Measurements from ENCODE around the gene LMBR1.
"Not testable (repeated sequence)": the region's sequence is repeated elsewhere in the genome, so short reads cannot be mapped to it uniquely, and the experiment has no call there.

The LMBR1 gene

DNA sequence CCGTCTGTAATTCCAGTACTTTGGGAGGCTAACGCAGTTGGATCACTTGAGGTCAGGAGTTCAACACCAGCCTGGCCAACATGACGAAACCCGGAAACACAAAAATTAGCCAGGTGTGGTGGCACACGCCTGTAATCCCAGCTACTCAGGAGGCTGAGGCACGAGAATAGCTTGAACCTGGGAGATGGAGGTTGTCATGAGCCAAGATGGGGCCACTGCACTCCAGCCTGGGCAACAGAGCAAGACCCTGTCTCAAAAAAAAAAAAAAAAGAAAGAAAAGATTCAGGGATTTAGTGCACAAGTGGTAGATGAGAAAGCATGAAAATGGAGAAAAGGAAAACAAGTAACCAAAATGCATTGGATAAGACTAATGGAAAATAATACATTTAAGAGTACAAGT lies 49.4 kb downstream of the LMBR1 start:
- DNase-seq, result not testable (repeated sequence)

DNA sequence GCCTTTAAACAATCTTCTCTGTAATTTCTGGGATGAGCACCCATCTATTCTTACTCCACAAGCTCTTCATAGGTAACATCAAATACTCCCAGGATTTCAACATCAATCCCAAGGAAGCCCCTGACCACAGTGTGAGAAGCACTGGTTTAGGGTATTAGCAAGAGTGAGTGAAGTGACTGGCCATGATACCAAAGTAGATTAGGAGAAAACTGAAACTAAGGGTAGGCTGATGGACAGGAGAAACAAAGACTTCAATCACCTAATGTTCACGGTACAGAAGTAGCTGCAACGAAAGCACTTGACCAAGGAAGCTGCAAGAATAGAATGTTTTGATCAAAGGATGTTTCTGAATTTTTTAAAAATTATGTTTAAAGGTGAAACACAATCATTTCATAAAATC lies 49.8 kb downstream of the LMBR1 start:
- no peak for DNase-seq

DNA sequence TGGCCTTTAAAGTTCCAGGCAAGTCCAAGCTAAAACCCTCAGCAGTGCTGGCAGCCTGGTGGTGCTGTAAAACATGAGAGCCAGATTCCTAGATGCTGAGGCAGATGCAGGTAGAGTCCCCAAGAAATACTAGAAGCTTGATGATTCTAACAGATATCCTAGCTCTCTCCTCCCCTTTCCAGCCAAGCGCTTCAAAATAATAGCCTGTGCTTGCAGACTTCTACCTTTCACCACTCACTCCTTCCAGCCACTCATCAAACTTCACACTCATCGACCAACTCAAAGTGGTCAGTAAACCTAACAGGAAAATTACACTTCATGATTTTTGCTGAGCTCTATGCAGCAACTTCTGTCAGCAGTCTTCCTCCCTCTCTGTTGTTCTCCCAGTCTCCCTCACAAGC lies 50.2 kb downstream of the LMBR1 start:
- no peak for DNase-seq

DNA sequence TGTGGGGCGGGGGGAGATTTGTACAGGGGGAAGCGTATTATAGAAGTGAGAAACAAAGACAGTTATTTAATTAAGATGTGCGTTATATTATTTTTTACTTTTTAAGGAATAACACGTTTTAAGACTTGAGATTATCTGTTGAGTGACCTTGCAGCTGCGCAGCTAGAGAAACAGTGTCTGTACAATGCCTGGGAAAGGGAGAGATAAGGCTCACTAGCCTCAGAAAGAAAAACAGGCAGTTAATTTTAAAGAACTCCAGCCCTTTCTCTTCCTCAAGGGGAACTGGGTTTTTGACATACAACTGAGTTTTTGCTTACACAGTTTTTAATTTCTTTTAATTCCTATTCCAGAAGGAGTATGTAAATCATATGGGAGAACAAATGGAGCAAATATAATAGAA lies 50.7 kb downstream of the LMBR1 start:
- DNase-seq, result no peak

DNA sequence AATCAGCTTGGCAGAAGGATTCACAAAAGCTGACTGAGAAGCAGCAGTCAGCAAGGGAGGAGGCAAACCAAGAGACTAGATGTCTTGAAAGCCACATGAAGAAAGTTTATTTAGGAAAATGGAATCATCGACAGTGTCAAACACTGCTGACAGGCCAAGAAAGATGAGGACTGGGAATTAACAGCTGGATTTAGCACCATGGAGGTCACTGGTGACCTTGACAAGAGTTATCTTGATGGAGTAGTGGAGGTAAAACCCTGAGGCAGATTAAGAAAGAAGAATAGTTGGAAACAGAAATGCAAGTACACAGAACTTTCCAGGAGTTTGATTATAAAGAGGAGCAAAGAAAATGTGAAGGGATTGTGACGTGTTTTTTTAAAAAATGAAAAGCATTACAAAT lies 51.5 kb downstream of the LMBR1 start:
- no peak for DNase-seq

DNA sequence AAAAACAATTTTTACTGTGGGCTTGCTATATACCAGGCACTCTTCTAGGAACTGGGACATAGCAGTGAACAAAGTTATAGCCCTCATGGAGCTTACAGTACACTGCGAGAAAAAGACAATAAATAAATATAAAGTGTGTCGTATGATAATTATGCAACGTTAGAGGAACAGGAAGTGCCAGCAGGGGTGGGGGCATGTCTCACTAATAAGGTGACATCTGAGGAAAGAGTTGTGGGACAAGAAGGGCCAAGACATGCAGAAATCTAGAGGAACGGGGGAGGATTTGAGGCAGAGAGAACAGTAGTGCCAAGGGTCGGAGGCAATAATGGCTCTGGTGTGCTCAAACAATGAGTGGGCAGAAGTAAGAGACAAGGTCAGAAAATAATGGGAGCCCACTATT lies 52.8 kb downstream of the LMBR1 start:
- DNase-seq, result no peak

DNA sequence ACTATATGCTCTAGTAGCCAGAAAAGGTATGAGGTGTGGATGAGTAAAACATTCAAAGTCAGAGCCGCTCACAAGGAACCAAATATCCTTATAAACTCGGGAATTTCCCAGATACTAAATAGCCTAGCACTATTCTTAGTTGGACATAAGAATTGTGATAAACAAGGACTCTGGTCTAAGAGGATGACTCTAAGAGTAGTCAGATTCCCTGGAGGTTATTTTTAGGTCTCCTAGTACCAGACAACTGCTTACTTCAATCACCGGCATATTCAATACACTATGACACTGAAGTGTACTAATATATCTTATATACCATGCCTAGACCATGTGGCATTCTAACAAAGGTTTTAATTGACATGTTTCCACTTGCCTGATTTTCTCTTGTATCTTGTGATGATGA lies 56.5 kb downstream of the LMBR1 start:
- DNase-seq, result no peak

DNA sequence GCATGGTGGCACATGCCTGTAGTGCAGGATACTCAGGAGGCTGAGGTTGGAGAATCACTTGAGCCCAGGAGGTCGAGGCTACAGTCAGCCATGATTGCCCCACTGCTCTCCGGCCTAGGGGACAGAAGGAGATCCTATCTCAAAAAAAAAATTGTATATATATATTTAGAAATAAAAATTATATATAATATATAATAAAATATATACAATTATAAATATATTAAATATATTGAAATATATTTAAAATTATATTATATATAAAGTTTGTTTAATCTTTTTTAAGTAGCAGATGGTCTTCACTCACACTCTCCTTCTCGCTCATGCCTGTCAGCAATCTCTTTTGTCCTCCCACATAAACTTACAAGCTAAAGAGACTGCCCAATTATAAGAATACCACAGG lies 58.5 kb downstream of the LMBR1 start:
- DNase-seq, result no peak

DNA sequence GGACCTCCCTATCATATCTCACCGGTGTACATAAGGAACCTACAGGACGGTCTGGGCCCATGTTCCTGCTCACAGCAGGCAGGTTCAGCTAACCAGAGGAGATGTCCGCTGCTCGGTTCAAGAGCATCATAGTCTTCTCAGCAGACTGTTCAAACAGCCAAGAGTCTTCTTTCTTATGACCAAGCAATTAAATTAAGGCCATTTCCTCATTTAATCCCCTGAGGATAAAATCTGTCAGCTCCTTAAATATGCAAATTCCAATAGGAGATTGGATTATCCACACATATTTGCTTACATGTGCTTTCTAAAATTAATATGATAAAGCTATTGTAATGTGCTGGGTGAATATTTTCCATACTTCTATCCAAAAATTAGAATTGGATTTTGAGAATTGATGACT lies 59.7 kb downstream of the LMBR1 start:
- DNase-seq, result no peak

DNA sequence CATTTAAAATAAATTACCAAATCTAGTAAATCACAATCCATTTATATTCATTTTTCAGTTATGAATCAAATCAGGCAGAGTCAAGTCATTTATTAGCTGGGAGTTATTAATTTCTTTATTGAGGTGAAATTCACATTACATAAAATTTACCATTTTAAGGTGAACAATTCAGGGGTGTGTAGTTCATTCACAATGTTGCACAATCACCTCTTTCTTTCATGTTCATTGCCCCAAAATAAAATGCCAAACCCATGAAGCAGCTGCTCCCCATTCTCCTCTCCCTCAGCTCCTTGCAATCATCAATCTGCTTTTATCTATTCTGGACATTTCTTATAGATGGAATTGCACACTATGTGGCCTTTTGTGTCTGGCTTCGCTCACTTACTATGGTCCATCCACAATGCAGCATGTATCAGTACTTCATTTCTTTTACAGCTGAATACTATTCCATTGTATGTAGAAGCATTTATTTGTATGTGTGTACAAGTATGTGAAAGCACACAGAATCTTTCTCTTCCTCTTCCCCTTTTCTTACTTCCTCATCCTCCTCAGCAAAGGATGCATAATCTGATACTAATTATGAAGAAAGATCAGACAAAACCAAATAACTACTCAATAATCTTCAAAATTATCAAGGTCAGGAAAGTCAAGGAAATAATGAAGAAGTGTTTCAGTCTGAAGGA lies 60.6 kb downstream of the LMBR1 start:
- no peak for DNase-seq

DNA sequence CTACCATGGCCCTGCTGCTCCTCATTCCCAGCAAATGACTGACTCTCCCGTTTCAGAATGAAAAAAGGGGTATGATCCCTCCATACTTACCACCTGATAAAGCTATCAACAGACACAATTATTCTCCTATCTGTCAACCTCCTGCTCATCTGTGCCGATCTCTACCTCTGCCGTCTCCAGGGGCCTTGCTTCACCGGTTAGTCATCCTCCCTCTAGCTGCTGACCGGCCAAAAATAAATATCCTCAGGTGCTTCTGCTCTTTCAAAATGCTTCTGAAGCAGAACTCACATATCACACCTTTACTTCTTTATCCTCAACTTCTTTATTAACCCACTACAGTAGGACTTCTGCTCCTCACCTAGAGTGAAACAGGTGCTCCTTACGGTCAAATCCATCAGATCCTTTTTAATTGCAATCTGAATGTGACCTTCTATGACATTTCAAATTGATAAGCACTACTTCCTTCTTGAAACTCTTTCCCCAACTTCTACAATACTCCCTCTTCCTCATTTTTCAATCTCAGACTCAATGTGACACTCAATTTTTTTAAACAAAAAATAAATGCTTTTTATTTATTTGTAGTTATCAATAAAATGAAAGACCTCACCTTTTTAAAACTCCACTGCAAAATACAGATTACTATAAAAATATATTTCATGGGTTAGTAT lies 63.2 kb downstream of the LMBR1 start:
- DNase-seq, result no peak

DNA sequence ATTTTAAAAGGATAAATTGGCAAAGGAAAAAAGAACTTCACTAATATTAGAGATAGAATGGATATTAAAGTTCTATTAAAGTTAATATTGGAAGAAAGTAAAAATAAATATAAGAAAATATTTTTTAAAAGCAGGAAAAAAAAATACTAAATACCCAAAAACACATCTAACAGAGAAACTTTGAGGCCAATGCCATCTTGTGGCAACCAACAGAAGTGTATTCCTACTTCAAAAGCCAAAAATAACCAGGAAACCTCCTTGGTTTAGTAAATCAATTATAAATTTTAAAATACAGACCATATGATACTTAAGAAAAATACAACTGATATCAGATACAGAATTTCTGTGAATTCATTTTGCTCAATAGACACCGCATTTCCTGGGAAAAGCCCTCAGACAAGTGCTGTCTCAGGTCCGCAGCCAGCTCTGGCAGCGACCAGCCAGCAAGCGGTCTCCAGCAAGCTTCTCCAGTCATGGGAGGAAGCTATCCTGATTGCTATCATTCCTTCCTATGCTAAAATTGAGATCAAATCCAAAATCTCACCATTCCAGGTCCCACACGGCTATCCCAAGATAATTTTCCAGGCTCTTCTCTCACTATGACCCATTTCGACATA lies 65.3 kb downstream of the LMBR1 start:
- no peak for DNase-seq

DNA sequence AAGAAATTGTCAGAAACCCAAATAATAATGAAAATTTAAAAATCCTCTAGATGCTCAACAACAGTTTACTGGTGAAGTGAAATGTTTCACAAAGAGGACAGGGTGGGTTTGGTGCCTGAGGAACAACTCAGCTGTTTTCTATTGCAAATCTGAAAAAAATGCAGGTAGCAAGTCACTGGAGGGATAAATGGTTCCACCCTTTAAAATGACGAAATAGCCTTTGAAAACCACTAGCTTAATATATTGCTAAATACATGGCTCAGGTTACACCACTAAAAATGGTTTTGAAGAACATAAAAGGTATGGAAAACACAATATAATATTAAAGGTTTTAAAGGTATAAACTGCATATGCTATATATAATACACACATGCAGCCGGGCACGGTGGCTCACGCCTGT lies 69.5 kb downstream of the LMBR1 start:
- DNase-seq, result no peak

DNA sequence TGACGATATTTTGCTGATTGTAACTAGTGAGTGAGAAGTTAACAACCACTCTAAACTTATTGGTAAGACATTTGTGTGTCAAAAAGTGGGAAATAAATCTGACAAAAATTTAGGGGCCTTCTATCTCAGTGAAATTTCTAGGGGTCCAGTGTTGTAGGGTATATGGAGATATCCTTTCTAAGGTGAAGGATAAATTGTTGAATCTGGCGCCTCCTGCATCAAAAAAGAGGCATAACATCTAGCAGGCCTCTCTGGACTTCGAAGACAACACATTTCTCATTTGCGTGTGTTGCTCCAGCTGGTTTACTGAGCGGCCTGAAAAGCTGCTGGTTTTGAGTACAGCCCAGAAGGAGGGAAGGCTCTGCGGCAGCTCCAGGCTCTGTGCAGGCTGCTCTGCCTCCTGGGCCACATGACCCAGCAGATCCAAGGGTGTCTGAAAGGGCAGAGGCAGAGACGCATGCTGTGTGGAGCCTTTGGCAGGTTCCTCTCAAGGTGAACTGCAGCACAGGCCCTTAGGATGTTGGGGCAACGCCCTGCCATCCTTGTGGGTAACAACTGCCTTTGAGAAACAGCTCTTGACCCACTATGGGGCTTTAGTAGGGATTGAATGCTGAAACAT lies 72.4 kb downstream of the LMBR1 start:
- DNase-seq, result no peak

DNA sequence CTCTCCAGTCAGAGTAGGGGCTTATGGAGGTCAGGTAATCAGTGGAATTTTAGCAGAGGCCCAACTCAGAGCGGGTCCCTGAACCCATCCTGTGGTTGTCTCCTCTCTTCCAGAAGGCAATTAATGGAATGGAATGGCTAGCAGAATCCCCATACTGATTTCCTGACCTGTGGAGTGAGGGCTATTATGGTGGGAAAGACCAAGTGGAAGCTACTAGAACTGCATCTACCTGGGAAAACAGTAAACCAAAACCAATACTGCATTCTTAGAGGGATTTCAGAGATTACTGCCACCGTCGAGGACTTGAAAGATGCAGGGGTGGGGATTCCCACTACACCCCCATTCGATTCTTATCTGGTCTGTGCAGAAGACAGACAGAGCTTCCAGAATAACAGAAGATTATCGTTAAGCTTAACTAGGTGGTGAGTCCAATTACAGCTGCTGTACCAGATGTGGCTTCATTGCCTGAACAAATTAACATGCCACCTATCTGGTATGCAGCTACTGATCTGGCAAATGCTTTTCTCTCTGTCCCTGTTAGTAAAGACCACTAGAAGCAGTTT lies 73.2 kb downstream of the LMBR1 start:
- no peak for DNase-seq

DNA sequence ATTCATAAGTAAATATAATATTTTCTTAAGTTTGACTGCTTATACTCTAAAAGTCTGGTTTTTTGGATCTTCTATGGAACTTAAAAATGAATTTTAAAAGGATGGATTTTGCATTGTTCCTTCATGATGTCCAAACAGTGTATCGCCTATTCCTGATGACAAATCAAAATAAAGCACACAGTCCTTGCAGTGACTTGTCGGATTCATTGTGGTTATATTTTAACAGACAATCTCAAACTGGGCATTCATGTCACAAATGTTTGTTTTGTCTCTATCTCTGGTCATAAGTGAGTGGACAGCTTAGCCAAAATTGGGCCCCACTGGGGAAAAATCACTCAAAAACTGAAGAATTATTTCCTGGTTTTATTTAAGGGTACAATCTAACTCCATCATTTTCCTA lies 74.8 kb downstream of the LMBR1 start:
- no peak for DNase-seq

DNA sequence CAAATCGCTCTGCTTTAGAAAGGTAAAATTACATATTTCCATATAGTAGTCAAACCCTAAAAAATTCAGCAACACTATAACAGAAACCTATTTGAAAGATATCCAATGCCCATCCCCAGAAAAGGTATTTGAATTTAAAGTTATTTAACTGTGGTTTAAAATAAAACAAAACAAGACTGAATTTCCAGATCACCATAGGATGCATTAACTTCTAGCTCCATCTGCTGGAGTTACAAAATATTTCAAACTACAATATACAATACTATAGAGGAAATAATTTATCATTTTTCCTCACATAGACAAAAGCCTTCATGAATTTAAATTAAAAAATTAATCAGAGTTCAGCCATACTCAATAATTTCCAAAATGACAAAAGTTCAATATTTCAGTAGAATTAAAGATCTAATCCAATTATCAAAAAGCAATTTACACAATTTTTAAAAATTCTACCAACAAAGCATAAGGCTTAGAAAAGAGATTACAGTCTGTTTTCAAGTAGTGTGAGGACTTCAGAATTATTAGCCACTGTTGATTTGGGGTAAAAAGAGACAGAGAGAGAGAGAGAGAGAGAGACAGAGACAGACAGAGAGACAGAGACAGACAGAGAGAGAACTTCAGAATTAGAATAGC lies 75.9 kb downstream of the LMBR1 start:
- DNase-seq, result no peak

DNA sequence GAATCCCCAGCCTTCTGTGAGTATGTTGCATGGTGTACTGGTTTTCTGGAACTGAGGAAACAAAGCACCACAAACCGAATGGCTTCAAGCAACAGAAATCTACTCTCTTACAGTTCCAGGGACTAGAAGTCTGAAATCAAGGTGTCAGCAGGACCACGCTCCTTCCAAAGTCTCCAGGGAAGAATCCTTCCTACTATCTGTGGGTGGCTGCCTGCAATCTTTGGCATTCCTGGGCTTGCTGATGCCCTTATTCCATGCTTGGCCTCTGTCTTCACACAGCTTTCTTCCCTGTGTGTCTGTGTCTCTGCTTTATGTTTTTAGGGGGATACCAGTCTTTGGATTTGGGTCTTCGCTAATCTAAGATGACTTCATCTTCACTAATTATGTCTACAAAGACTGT lies 81.3 kb downstream of the LMBR1 start:
- no peak for DNase-seq

DNA sequence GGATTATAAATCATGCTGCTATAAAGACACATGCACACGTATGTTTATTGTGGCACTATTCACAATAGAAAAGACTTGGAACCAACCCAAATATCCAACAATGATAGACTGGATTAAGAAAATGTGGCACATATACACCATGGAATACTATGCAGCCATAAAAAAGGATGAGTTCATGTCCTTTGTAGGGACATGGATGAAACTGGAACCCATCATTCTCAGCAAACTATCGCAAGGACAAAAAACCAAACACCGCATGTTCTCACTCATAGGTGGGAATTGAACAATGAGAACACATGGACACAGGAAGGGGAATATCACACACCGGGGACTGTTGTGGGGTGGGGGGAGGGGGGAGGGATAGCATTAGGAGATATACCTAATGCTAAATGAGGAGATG lies 89.3 kb downstream of the LMBR1 start:
- not testable (repeated sequence) for DNase-seq

DNA sequence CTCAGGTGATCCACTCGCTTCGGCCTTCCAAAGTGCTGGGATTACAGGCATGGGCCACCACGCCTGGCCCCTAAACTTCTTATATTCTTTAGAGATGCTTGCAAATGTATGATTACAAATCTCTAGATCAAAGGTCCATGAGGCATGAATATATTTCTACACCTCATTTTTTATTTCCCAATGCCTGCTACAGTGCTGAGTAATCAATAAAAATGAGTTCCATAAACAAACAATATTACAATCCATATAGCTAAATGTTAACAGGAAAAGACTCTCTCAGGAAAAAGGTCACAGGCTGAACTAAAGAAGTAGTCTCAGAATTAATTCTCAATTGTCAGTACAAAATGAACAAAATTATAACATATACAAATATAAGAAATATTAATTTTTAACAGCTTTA lies 90.8 kb downstream of the LMBR1 start:
- no peak for DNase-seq

DNA sequence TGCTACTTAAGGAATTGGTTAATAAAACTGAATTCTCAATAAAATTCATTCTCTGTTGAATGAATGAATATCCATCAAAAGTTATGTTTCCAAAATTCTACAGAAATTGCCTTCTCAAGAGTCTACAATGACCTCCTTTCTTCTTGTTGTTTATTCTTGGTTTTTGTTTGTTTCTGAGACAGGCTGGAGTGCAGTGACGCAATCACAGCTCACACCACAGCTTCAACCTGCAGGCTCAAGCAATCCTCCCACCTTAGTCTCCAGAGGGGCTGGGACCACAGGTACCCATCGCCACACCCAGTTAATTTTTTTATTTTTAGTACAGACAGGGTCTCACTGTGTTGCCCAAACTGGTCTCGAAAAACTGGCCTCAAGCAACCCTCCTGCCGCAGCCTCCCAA lies 97.6 kb downstream of the LMBR1 start:
- DNase-seq, result no peak

DNA sequence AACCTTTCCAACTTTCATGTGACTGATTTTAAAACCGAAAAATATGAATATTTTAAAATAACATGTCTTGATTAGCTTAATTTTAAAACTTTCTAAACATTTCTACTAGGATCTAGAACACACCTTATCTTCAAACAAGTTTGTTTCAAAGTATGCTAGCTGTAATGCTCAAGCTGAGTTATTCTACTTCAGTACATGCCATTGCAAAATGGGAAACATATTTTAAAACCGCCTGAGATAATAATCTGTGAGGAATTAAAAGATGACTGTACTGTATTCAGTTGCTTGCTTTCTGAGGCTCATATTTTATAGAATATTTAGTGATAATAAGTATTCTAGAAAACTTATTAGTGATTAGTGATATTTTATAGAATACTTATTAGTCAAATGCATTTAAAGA lies 99.6 kb downstream of the LMBR1 start:
- no peak for DNase-seq

DNA sequence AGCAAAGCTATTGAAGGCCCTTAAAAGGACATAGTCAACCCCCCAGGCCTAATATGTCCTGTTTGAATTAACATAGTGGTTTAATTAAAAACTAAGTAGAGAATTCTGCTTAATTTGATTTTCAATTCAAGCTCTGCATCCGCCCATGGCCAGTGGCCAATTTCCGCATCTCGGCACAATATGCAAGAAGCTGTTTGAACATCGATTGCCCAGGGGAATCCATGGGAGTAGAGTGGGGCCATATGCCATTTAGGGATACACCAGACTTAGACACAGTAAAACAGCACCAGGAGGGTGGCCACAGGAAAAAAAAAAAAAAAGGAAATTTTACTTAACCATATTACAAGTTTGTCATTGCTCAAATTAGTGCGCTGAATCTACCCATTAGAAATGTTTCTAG lies 100.4 kb downstream of the LMBR1 start:
- no peak for DNase-seq

Data from NCI-H146 (cell line).